ENCODE results near the gene SNRNP48.

Gene SNRNP48

DNA sequence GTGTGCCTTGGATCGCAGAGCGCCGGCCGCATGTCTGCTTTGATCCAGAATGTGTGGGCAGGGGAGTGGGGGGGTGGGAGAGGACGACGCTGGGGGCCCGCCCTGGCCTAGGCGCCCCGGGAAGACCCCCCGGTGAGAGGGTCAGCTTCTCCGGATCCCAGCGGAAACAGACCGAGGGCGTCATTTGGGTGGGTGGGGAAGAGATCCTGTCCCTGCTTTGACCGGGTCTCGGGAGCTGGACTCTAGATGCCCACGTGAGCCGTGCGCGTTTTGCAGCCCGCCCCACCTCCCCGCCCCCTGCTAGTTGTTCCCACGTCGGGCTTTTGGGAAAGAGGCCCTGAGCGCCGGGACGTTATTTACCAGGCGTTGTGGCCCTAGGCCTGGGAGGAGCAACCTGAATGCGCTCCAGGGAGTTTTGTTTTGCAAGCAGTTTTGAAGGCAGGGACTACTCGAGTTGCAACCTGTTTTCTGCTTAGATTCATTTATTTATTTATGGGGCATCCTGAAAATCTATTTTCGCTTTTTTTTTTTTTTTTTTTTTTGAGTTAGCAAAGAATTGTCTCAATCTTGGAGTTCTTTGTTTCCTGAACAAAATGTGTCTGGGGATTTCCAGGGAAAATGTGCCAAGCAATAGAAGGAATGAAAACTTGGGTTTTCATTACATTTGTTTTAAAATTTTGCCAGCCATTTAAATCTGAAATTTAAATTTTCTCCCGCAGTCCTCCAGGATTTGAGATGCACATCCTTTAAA, 46.9 kb upstream of the SNRNP48 start:
- peak overlapping the region; percentile 98 for H3K27ac ChIP-seq
- DNase-seq (ENCODE audit: low spot score) = peak; percentile 77
- TF ChIP-seq, protein P1, sequence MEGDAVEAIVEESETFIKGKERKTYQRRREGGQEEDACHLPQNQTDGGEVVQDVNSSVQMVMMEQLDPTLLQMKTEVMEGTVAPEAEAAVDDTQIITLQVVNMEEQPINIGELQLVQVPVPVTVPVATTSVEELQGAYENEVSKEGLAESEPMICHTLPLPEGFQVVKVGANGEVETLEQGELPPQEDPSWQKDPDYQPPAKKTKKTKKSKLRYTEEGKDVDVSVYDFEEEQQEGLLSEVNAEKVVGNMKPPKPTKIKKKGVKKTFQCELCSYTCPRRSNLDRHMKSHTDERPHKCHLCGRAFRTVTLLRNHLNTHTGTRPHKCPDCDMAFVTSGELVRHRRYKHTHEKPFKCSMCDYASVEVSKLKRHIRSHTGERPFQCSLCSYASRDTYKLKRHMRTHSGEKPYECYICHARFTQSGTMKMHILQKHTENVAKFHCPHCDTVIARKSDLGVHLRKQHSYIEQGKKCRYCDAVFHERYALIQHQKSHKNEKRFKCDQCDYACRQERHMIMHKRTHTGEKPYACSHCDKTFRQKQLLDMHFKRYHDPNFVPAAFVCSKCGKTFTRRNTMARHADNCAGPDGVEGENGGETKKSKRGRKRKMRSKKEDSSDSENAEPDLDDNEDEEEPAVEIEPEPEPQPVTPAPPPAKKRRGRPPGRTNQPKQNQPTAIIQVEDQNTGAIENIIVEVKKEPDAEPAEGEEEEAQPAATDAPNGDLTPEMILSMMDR (conservative IDR thresholded peaks at IDR 0.05; ENCODE audit: low read depth) = no peak
- ChIA-PET CTCF (interaction anchor here (0.5 kb wide), 2 partner anchors 9 to 103 kb away, joined by 3 to 4 read pairs; no protein-coding TSS in a partner anchor), POLR2A (ENCODE audit: low non-redundant PET) (interaction anchor here (0.7 to 0.8 kb wide), 2 partner anchors 38 to 132 kb away, joined by 4 to 18 read pairs; no protein-coding TSS in a partner anchor)

GRCh38 chr6:7543789-7544424, 46.1 kb upstream of the SNRNP48 start:
- ChIA-PET POLR2A (ENCODE audit: low non-redundant PET) (interaction anchor here (0.7 kb wide), 1 partner anchor 133 kb away, joined by 18 read pairs; no protein-coding TSS in a partner anchor), CTCF (interaction anchor here (0.7 kb wide), 1 partner anchor 9 kb away, joined by 3 read pairs; no protein-coding TSS in a partner anchor)
- no peak for DNase-seq (ENCODE audit: low spot score)
- H3K27ac ChIP-seq = peak overlapping the region; percentile 86
- TF ChIP-seq, protein P1 (conservative IDR thresholded peaks at IDR 0.05; ENCODE audit: low read depth) = no peak

DNA sequence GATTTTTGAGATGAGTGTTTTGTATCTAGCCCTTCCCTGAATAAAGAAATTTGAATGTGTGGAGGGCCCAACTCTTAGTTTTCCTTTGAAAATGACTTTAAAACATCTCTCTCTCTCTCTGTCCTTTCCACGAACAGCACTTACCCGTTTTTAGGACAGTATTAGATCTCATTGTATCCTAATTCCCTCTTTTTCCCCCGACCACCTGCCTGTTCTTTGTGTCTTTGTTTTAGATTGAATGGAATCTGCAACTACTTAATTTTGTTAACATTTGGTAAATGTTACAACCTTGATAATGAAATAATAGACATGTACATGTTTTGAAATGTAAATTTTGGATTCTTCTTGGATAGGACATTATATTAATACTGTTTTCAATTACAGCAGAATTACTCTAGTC, 45.4 kb upstream of the SNRNP48 start:
- POLR2A ChIA-PET (ENCODE audit: low non-redundant PET) = no interaction called here
- no peak overlapping the region for H3K27ac ChIP-seq
- TF ChIP-seq, protein P1 (conservative IDR thresholded peaks at IDR 0.05; ENCODE audit: low read depth) = no peak
- DNase-seq (ENCODE audit: low spot score) = no peak
- CTCF ChIA-PET = interaction anchor here (0.6 kb wide), 1 partner anchor 144 kb away, joined by 3 read pairs; no protein-coding TSS in a partner anchor

GRCh38 chr6:7545316-7546019, 44.5 kb upstream of the SNRNP48 start:
- DNase-seq (ENCODE audit: low spot score) = no peak
- POLR2A ChIA-PET (ENCODE audit: low non-redundant PET) = interaction anchor here (0.7 kb wide), 1 partner anchor 54 kb away, joined by 3 read pairs; no protein-coding TSS in a partner anchor
- CTCF ChIA-PET = interaction anchor here (0.6 to 1.9 kb wide), 3 partner anchors 81 to 145 kb away, joined by 3 to 6 read pairs (median 4); no protein-coding TSS in a partner anchor
- H3K27ac ChIP-seq = peak overlapping the region; percentile 82
- TF ChIP-seq, protein P1 (conservative IDR thresholded peaks at IDR 0.05; ENCODE audit: low read depth) = no peak

GRCh38 chr6:7546020-7546369, 44.0 kb upstream of the SNRNP48 start:
- DNase-seq (ENCODE audit: low spot score) = no peak
- H3K27ac ChIP-seq = peak overlapping the region; percentile 82
- TF ChIP-seq, protein P1 (conservative IDR thresholded peaks at IDR 0.05; ENCODE audit: low read depth) = no peak
- ChIA-PET CTCF (interaction anchor here (0.6 to 1.9 kb wide), 2 partner anchors 81 to 121 kb away, joined by 4 to 6 read pairs; no protein-coding TSS in a partner anchor), POLR2A (ENCODE audit: low non-redundant PET) (no interaction called here)

GRCh38 chr6:7546383-7546782, 43.6 kb upstream of the SNRNP48 start:
- POLR2A ChIA-PET (ENCODE audit: low non-redundant PET) = interaction anchor here (0.6 kb wide), 1 partner anchor 253 kb away, joined by 3 read pairs; no protein-coding TSS in a partner anchor
- no peak for DNase-seq (ENCODE audit: low spot score)
- CTCF ChIA-PET = interaction anchor here (0.6 to 1.9 kb wide), 2 partner anchors 82 to 121 kb away, joined by 4 to 6 read pairs; no protein-coding TSS in a partner anchor
- no peak overlapping the region for H3K27ac ChIP-seq
- TF ChIP-seq, protein P1 (conservative IDR thresholded peaks at IDR 0.05; ENCODE audit: low read depth) = no peak

Measured in RWPE1 (cell line).